Sciatic nerve (tissue), 2 donors: Measurements from ENCODE around the gene C4orf36. TPM values are rescaled to one million over a fixed set of nuclear protein-coding genes. Genes with fewer than 3 reads are reported as not detected.
A peak's percentile ranks its signal among the peaks of the same experiment; 100 is the strongest.

Source experiments
- ATAC-seq: fragments of 200-7000 bp; cut with Tn5 transposase; one replicate; pipeline ENCODE4 v1.9.1; 2020; ENCODE audit warnings: mild to moderate bottlenecking, moderate library complexity
- DNase-seq: peaks from one replicate; pipeline ENCODE4 v3.0.0-alpha.2; 2020; ENCODE audit warnings: low spot score
- intact Hi-C: fragments of 100-400 bp; cut with DNase I; formaldehyde crosslinking; loops from one replicate; pipeline ENCODE4 v1.14.2; 2022
- total RNA-seq: library from RNA; stranded (reverse); fragmentation: NEBNext Ultra II Directional; extraction: Animal tissue kit (Norgen Biotek cat#: 25700); gene quantifications from one replicate; pipeline ENCODE4 v1.2.1, GENCODE V29; 2021
- donor health status: DM: no; HTN: no; CAD: no.
- donor health status: DM: no; HTN: no; CAD: no.

C4orf36 gene
- total RNA-seq, 1 donor from 2014 or later, result 0.49 TPM

GRCh38 chr4:86919561-86920223 is 27.5 kb upstream of the C4orf36 start:
- intact Hi-C loops, result loop anchor here (5.0 kb wide), 1 partner anchor 173 kb away; no protein-coding TSS in a partner anchor
- DNase-seq (no peak), ATAC-seq (no peak)

- DNase-seq, result no peak
- ATAC-seq, result peak; percentile 54
- intact Hi-C loops, result no loop called here
Measured at GRCh38 chr4:86918539-86919072, 26.4 kb upstream of the C4orf36 start.

GRCh38 chr4:86917212-86918039 is 25.2 kb upstream of the C4orf36 start:
- intact Hi-C loops, result no loop called here
- no peak for DNase-seq
- no peak for ATAC-seq

GRCh38 chr4:86916392-86916791 is 24.2 kb upstream of the C4orf36 start:
- DNase-seq (no peak), ATAC-seq (no peak)
- intact Hi-C loops, result no loop called here

- intact Hi-C loops, result no loop called here
- DNase-seq (no peak), ATAC-seq (no peak)
Measured at GRCh38 chr4:86910820-86911684, 18.8 kb upstream of the C4orf36 start.

GRCh38 chr4:86910369-86910768 is 18.1 kb upstream of the C4orf36 start:
- intact Hi-C loops, result no loop called here
- ATAC-seq (no peak), DNase-seq (no peak)

- ATAC-seq, result no peak
- intact Hi-C loops, result no loop called here
Measured at GRCh38 chr4:86909546-86910295, 17.5 kb upstream of the C4orf36 start.

GRCh38 chr4:86908251-86908657 is 16.0 kb upstream of the C4orf36 start:
- ATAC-seq, result peak; percentile 66
- no peak for DNase-seq
- intact Hi-C loops, result no loop called here

More at GRCh38 chr4:86909546-86910295, 17.5 kb upstream of the C4orf36 start:
- DNase-seq, result no peak

- DNase-seq (no peak), ATAC-seq (no peak)
- intact Hi-C loops, result no loop called here
Measured at GRCh38 chr4:86901864-86902263, 9.6 kb upstream of the C4orf36 start.

- ATAC-seq (no peak), DNase-seq (no peak)
- intact Hi-C loops, result no loop called here
Measured at GRCh38 chr4:86898562-86898961, 6.3 kb upstream of the C4orf36 start.

- no peak for ATAC-seq
Measured at GRCh38 chr4:86896596-86896995, 4.4 kb upstream of the C4orf36 start.

GRCh38 chr4:86895692-86896488 is 3.7 kb upstream of the C4orf36 start:
- peak; percentile 55 for ATAC-seq
- intact Hi-C loops, result loop anchor here (2.0 kb wide), 1 partner anchor 399 kb away; no protein-coding TSS in a partner anchor
- no peak for DNase-seq

More at GRCh38 chr4:86896596-86896995, 4.4 kb upstream of the C4orf36 start:
- intact Hi-C loops, result no loop called here
- DNase-seq, result no peak

GRCh38 chr4:86894455-86894854 is 2.2 kb upstream of the C4orf36 start:
- ATAC-seq, result no peak
- intact Hi-C loops, result loop anchor here (2.0 kb wide), 1 partner anchor 398 kb away; no protein-coding TSS in a partner anchor
- DNase-seq, result no peak

- DNase-seq (no peak), ATAC-seq (no peak)
- intact Hi-C loops, result no loop called here
Measured at GRCh38 chr4:86893136-86893535, 914 bp upstream of the C4orf36 start.

- DNase-seq, result no peak
- ATAC-seq, result peak; percentile 54
- intact Hi-C loops, result no loop called here
Measured at GRCh38 chr4:86892636-86892960, 376 bp upstream of the C4orf36 start.

- ATAC-seq, result no peak
- intact Hi-C loops, result no loop called here
- DNase-seq, result no peak
Measured at GRCh38 chr4:86890790-86891189, 1.4 kb downstream of the C4orf36 start.

- DNase-seq (no peak), ATAC-seq (no peak)
- intact Hi-C loops, result no loop called here
Measured at GRCh38 chr4:86879641-86880040, 12.6 kb downstream of the C4orf36 start.

GRCh38 chr4:86878640-86879039 is 13.6 kb downstream of the C4orf36 start:
- ATAC-seq, result no peak
- DNase-seq, result no peak
- intact Hi-C loops, result no loop called here
